GM23338 (cell line): ENCODE results near the gene ZDHHC23. TPM values are rescaled to one million over a fixed set of nuclear protein-coding genes. Genes with fewer than 3 reads are reported as not detected.

Experiments used
- ATAC-seq: fragments of 200-7000 bp; cut with Tn5 transposase; 3 replicates; pipeline ENCODE4 v1.9.1; 2020
- DNase-seq: peaks from one replicate; pipeline ENCODE4 v3.0.0-alpha.2; 2015; ENCODE audit warnings: low spot score
- H2AFZ ChIP-seq: fragments of 200-600 bp; sonication (generic); 2 replicates; pipeline ENCODE4 v1.8.0; 2016; ENCODE audit warnings: antibody characterized with exemption, mild to moderate bottlenecking, moderate library complexity
- H3F3A ChIP-seq: fragments of 200-600 bp; sonication (generic); replicated peaks from 2 replicates; pipeline ENCODE4 v1.8.0; 2017; ENCODE audit warnings: antibody characterized with exemption, mixed run types, low read depth
- H3K27ac ChIP-seq: fragments of 200-600 bp; sonication (generic); 2 replicates; pipeline ENCODE4 v1.6.1; 2016; ENCODE audit warnings: low read depth
- H3K27me3 ChIP-seq: fragments of 200-600 bp; sonication (generic); 2 replicates; pipeline ENCODE4 v1.8.0; 2016; ENCODE audit warnings: mild to moderate bottlenecking, mixed run types, moderate library complexity; ENCODE audit not compliant: insufficient read depth
- H3K36me3 ChIP-seq: fragments of 200-600 bp; sonication (generic); 2 replicates; pipeline ENCODE4 v1.8.0; 2016; ENCODE audit warnings: mild to moderate bottlenecking; ENCODE audit not compliant: insufficient read depth
- H3K4me1 ChIP-seq: fragments of 200-600 bp; sonication (generic); 2 replicates; pipeline ENCODE4 v1.8.0; 2016; ENCODE audit warnings: mild to moderate bottlenecking, moderate library complexity; ENCODE audit not compliant: insufficient read depth
- H3K4me2 ChIP-seq: fragments of 200-600 bp; sonication (generic); 2 replicates; pipeline ENCODE4 v1.7.1; 2017; ENCODE audit warnings: mixed run types
- H3K4me3 ChIP-seq: fragments of 200-600 bp; sonication (generic); 2 replicates; pipeline ENCODE4 v1.6.1; 2016; ENCODE audit warnings: mixed run types
- H3K79me2 ChIP-seq: fragments of 200-600 bp; sonication (generic); replicated peaks from 2 replicates; pipeline ENCODE4 v1.8.0; 2017; ENCODE audit warnings: mild to moderate bottlenecking; ENCODE audit not compliant: insufficient read depth
- H3K9me2 ChIP-seq: fragments of 200-600 bp; sonication (generic); 2 replicates; pipeline ENCODE4 v1.8.0; 2017; ENCODE audit not compliant: insufficient read depth
- H4K20me1 ChIP-seq: fragments of 200-600 bp; sonication (generic); replicated peaks from 2 replicates; pipeline ENCODE4 v1.8.0; 2017; ENCODE audit warnings: mild to moderate bottlenecking; ENCODE audit not compliant: insufficient read depth
- H3K27ac Mint-ChIP-seq: 2 replicates; pipeline ENCODE4 v1.8.0; 2020; ENCODE audit warnings: inconsistent platforms, mild to moderate bottlenecking, moderate library complexity, mixed read lengths
- H3K27me3 Mint-ChIP-seq: 3 replicates; pipeline ENCODE4 v1.8.0; 2022; ENCODE audit warnings: low read depth, mild to moderate bottlenecking, moderate library complexity, mixed read lengths, inconsistent platforms; ENCODE audit not compliant: insufficient read depth, poor library complexity
- H3K36me3 Mint-ChIP-seq: 3 replicates; pipeline ENCODE4 v1.8.0; 2021; ENCODE audit warnings: low read depth, mild to moderate bottlenecking, inconsistent platforms, moderate library complexity, mixed read lengths
- H3K4me1 Mint-ChIP-seq: 3 replicates; pipeline ENCODE4 v1.8.0; 2020; ENCODE audit warnings: mild to moderate bottlenecking, inconsistent platforms, mixed read lengths
- H3K4me3 Mint-ChIP-seq: 3 replicates; pipeline ENCODE4 v1.8.0; 2021; ENCODE audit warnings: moderate library complexity, mild to moderate bottlenecking, inconsistent platforms, mixed read lengths
- H3K9me3 Mint-ChIP-seq: 3 replicates; pipeline ENCODE4 v1.8.0; 2020; ENCODE audit warnings: moderate library complexity, mild to moderate bottlenecking, inconsistent platforms, mixed read lengths
- CREB1 ChIP-seq: fragments of 250-450 bp; sonication (Bioruptor Pico); IDR thresholded peaks from 2 replicates; pipeline ENCODE4 v1.5.0; 2020; ENCODE audit warnings: low read depth, mild to moderate bottlenecking, moderate library complexity
- CTCF ChIP-seq, 2 experiments: fragments of 200-600 bp in 1 of 2; sonication (generic) in 1 of 2; conservative IDR thresholded peaks; 2 replicates each; pipeline versions ENCODE4 v1.5.1 to v1.6.1; 2016 to 2017; ENCODE audit warnings: antibody characterized with exemption in 2 of 2, low read depth in 2 of 2, mild to moderate bottlenecking in 2 of 2, moderate library complexity in 1 of 2
- ETS1 ChIP-seq: IDR thresholded peaks from 2 replicates; pipeline ENCODE4 v1.6.1; 2016; ENCODE audit warnings: antibody characterized with exemption
- EZH2 ChIP-seq: fragments of 200-600 bp; sonication (generic); IDR thresholded peaks from one replicate; pipeline ENCODE4 v1.8.0; 2017; ENCODE audit warnings: antibody characterized with exemption, mild to moderate bottlenecking, low read depth; ENCODE audit not compliant: unreplicated experiment
- EZH2phosphoT487 ChIP-seq: fragments of 200-600 bp; sonication (generic); IDR thresholded peaks from one replicate; pipeline ENCODE4 v1.8.1; 2018; ENCODE audit warnings: antibody characterized with exemption; ENCODE audit not compliant: unreplicated experiment
- JUNB ChIP-seq: IDR thresholded peaks from one replicate; pipeline ENCODE4 v1.6.1; 2016; ENCODE audit warnings: antibody characterized with exemption; ENCODE audit not compliant: unreplicated experiment
- NANOG ChIP-seq: IDR thresholded peaks from 2 replicates; pipeline ENCODE4 v1.6.1; 2016; ENCODE audit warnings: antibody characterized with exemption, borderline replicate concordance
- POLR2AphosphoS5 ChIP-seq: IDR thresholded peaks from 2 replicates; pipeline ENCODE4 v1.6.1; 2016; ENCODE audit warnings: antibody characterized with exemption, low read depth
- REST ChIP-seq: IDR thresholded peaks from one replicate; pipeline ENCODE4 v1.6.1; 2018; ENCODE audit warnings: antibody characterized with exemption; ENCODE audit not compliant: unreplicated experiment
- STAT1 ChIP-seq: IDR thresholded peaks from one replicate; pipeline ENCODE4 v1.6.1; 2016; ENCODE audit warnings: antibody characterized with exemption; ENCODE audit not compliant: unreplicated experiment
- ZNF114 ChIP-seq: fragments of 250-450 bp; sonication (Bioruptor Pico); IDR thresholded peaks from 2 replicates; pipeline ENCODE4 v1.5.0; 2020; ENCODE audit warnings: mild to moderate bottlenecking, moderate library complexity
- ZNF331 ChIP-seq: fragments of 250-450 bp; sonication (Bioruptor Pico); IDR thresholded peaks from 2 replicates; pipeline ENCODE4 v1.5.0; 2020; ENCODE audit warnings: low read depth, mild to moderate bottlenecking, moderate library complexity
- ZNF462 ChIP-seq: fragments of 250-450 bp; sonication (Bioruptor Pico); IDR thresholded peaks from 2 replicates; pipeline ENCODE4 v1.5.0; 2020; ENCODE audit warnings: mild to moderate bottlenecking, moderate library complexity
- long read RNA-seq: library from polyadenylated mRNA; unstranded; transcript quantifications from one replicate; pipeline ENCODE4 v2.0.0, GENCODE V29; 2020; ENCODE audit not compliant: unreplicated experiment
- polyA plus RNA-seq: library from polyadenylated mRNA; unstranded; fragments of >200 nt; fragmentation: Nextera tagmentation; extraction: Ambion mirVana; gene quantifications from 2 replicates; pipeline ENCODE4 v1.2.1, GENCODE V29; 2016
- total RNA-seq: library from RNA; depleted of rRNA; stranded (reverse); fragments of >200 nt; shearing (Covaris generic); gene quantifications from 2 replicates; pipeline ENCODE4 v1.2.3, GENCODE V29; 2014; rRNA removed

Gene ZDHHC23
- 14.5 and 14.8 TPM in 2 replicates for total RNA-seq
- polyA plus RNA-seq = 2.7 and 3.5 TPM in 2 replicates
- long read RNA-seq = 0 reads

- Histone ChIP-seq H3K4me2 (peak within 1 kb of the TSS; percentile 80), H3K4me3 (peak within 1 kb of the TSS; percentile 58), H3K27me3 (peaks cover 8% of the 10 kb centered on the region; the same call in 1 of the 2 replicates), H3K27ac (peak within 1 kb of the TSS; percentile 17; the same call in 1 of the 2 replicates), H3K9me2 (no peaks in the 10 kb centered on the region), H4K20me1 (no peaks in the 10 kb centered on the region), H3K4me1 (peaks cover 14% of the 10 kb centered on the region), H3K36me3 (no peaks in the 10 kb centered on the region), H3F3A (peaks cover 6% of the 10 kb centered on the region), H3K79me2 (0 out of 2 replicates have a peak, but pooled peaks cover 5% of the 10 kb centered on the region), H2AFZ (peak within 1 kb of the TSS; percentile 92)
- peak within 1 kb of the TSS; percentile 83 for H3K4me3 Mint-ChIP-seq
- no peaks in the 10 kb centered on the region for H3K9me3 Mint-ChIP-seq
- ATAC-seq (peak; percentile 58), DNase-seq (peak; percentile 76)
- TF ChIP-seq ETS1 = no peak
- TF ChIP-seq STAT1 = no peak
- no peak for TF ChIP-seq REST
- no peak for TF ChIP-seq NANOG
- TF ChIP-seq ZNF331 = no peak
- no peak for TF ChIP-seq POLR2AphosphoS5
- TF ChIP-seq CTCF (conservative IDR thresholded peaks at IDR 0.05; ENCODE audit: low read depth in 2 of 2) = no peak
- no peak for TF ChIP-seq EZH2phosphoT487
- TF ChIP-seq EZH2 = no peak
- no peak for TF ChIP-seq JUNB
- TF ChIP-seq ZNF462 (CRISPR knock-in tag) = no peak
- no peak for TF ChIP-seq CREB1 (CRISPR knock-in tag)
- no peak for TF ChIP-seq ZNF114
- H3K27ac Mint-ChIP-seq = peak within 1 kb of the TSS; percentile 87; the same call in 1 of the 2 replicates
- peaks cover 9% of the 10 kb centered on the region for H3K27me3 Mint-ChIP-seq
- H3K36me3 Mint-ChIP-seq = peaks cover 4% of the 10 kb centered on the region; the same call in 1 of the 3 replicates
- H3K4me1 Mint-ChIP-seq = peaks cover 20% of the 10 kb centered on the region
These were observed at the start of gene ZDHHC23 for GRCh38 chr3:113947372-113948014. ZDHHC23 (plus strand) TSS chr3:113948013; CDS start chr3:113948803, 790 bp downstream.
